Inflammatory macrophage treated with lipopolysaccharide for 1 hour (primary cell): ENCODE data around the gene NUAK1.

Source experiments
- DNase-seq, 2 donors: peaks; one replicate each; pipeline ENCODE4 v3.0.0-alpha.2; 2020 to 2022

The NUAK1 gene

DNA sequence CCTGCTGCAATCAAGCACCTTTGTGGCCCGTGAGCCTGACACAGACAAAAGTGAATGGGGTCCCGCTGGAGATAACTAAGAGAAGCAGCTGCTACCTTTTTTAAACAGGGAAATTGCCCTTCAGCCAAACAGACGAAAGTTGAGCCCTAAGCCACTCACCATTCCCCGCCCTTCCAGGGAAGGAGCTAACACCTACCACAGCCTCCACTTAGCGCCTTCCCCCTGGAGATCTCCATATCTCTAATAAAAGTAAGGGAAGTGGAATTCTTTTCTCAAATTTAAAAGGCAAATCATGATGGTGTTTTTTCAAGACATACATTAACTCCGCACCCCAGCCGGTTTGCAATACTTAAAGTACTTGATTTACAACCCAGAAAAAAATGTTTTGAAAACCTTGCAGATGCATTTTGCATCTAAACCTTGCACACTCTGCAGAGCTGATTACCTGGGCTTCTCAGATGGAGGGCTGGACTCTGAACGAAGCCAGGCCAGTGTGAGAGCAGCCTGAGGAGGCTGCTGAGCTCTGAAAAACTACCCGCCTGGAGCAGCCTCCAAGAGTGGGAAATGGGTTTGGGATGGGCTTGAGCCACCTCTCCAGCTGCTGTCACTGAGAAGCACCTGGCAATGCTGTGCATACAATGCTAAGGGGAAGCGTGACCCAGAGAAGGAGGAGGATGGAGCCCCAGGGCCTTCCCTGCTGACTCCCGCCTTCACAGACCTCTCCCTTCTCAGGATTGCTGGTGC lies 10.0 kb downstream of the NUAK1 start:
- no peak for DNase-seq

DNA sequence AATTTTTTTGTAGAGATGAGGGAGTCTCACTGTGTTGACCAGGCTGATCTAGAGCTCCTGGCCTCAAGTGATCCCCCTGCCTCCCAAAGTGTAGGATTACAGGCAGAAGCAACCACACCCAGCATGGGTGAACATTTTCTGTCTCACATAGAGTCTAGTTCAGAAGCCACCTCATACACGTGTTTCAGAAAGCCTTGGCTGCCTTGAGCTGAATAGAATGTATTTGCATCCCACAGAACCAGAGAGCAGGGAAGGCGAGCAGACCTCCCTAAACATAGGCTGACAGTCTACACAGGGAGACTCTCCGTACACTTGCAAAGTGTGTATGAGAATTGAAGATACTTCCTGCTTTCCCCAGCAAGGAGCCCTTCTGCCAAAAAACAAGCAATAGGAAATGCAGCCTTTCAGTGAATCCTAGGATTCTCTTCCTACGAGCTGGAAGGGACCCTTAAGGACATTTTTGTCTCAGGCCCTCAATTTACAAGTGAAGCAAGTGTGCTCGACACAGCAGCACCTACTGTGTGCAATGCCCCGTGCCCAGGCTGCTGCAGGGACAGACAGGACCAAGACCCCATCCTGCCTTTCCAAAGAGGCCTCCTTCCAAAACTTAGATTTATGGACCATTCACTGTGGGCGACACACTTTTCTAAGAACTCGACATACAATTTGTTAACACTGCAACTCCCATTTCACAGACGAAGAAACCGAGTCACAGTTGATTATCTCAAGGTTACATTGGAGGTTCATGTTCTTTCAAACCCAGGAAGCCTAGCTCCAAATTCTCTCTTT lies 11.2 kb downstream of the NUAK1 start:
- no peak for DNase-seq

DNA sequence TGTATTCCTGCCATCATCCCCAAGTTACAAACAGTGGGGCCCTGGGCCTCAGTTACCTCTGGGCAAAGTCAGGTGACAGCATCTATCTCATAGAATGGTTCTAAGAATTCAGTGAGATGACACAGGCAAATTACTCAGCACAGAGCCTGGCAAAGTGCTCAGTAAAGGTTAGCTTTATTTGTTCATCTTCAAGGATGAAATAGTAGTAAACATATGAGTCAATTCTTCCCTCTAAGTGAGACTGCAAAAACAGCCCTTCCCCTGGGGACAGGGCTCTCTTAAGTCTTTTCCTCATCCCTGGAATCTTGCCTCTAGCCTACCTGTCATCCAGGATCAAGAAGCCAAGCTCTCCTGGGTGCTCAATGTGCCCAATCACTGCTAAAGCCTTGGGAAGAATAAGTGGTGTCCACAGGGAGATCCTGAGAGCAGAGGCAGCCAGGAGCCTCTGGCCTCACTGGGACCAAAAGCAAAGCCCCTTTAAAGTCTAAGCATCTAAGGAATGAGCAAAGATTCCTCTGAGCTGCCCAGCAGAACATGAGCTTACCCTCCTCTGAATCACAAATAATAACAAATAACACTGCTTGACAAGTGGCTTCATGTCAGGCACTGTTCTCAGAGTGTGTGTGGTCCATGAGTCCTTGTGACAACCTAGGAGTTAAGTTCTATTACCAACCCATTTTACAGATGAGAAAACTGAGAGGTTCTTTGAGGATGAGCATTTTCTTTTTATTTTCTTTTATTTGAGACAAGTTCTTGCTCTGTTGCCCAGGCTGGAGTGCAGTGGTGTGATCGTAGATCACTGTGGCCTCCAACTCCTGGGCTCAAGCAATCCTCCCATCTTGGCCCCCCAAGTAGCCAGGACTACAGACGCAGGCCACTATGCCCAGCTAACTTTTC lies 12.1 kb downstream of the NUAK1 start:
- DNase-seq = no peak

DNA sequence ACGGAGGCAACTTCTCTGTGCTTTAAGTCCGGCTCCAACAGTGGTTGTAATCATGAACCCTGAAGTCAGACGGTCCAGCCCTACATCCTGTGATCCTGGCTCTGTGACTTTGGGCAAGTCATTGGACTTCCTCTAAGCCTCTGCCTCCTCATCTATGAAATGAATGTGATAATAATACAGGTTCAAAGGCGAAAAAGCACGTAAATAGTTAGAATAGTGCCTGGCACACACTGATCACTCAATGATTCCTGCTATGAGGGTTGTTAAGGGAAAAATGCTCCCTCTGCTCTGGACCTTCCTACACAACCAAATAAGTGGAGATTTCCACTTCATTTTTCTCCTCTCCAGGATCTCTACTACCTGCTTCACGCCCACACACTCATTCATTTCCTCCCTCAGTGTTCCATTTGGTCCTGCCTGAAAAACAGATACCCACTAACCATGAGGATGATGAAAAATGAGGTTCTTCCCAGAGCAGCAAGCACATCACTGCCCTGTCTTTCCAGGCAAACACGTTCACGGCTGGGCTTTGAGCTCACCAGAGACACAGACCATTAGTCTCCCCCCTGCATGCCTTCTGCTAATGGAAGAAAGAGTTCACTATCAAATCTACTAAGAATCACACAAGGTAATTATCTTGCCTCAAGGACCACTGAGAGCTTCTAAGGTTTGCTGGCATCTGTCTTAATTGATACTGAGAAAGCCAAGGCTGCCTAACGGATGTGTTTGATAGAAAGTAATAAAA lies 13.2 kb downstream of the NUAK1 start:
- DNase-seq = no peak

DNA sequence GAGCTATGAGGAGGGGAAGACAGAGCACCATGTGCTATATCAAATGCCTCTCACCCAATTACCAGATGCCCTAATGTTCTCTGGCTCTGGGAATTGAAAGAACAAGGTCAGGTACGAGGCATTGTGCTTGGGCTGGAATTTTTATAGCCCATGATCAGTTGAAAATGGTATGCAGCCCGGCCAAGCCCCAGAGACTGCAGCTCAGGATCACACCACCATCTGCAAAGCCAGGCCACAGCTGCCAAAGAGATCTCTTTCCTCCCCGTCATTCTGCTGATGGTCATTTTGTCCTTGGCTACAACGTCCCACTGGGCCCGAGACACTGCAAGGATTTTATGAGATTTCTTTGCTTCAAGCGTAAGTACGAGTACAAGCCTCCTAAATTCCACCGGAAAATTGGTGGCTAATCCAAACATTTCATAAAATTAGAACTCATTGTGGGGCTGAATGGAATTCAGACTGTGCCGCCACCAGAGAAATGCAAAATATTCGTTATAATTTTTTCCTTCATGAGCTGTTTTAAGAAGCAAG lies 15.1 kb downstream of the NUAK1 start:
- no peak for DNase-seq

DNA sequence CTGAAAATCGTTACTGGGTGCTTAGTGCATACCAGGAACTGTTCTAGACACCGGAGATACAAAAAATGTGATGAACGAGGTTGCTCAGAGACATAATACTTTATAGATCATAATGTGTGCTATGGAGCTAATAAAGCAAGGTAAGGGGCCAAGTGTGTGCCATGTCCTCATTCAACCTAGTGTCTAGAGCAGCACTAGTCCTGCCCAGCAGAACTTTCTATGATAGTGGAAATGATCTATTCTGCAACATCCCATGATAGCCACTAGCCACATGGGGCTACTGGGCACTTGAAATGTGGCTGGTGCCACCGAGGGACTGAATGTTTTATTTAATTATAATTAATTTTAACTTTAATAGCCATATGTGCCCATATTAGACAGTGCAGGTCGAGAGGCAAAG lies 15.6 kb downstream of the NUAK1 start:
- DNase-seq = no peak

DNA sequence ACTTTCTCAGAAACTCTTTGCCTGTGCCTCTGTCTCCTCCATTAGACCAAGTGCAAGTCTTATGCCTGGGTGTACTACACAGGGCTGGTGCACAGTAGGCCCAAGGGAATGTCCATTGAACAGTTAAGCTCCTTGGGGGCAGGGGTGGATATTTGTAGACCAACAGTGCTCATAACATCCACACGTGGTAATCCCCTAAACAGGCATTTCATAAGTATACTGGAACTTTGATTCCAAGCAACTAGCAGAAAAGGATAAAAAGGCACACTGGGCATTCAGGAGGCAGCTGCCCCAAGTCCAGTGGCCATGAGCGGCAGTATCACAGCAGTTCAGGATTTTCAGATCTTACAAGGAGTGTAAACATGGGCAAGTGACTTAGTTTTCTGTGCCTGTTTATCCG lies 16.8 kb downstream of the NUAK1 start:
- no peak for DNase-seq

DNA sequence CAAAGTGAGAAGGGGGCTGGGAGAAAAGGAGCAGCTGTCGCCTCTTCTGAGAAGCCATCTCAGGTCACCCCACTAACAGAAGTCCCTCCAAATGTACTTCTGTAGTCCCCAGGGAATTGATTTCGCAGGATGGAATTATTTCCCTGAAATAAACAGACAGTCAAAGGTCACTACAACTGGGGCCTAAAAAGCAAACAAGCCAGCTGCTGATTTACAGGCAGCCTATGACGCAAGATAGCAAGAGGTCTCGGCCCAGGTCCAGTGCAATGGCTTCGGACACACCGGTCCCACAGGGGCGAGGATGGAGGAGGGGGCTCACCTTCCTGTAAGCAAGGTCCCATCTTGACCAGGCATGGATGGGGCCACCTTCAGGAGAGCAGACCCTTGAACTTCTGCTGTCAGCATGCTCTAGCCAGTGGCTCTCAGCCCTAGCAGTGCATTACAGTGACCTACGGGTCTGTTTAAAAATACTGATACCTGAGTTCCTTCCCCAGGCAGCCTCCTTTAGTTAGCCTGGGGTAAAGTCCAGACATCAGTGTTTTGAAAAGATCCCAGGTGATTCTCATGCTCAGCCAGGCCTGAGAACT lies 18.1 kb downstream of the NUAK1 start:
- DNase-seq = no peak

DNA sequence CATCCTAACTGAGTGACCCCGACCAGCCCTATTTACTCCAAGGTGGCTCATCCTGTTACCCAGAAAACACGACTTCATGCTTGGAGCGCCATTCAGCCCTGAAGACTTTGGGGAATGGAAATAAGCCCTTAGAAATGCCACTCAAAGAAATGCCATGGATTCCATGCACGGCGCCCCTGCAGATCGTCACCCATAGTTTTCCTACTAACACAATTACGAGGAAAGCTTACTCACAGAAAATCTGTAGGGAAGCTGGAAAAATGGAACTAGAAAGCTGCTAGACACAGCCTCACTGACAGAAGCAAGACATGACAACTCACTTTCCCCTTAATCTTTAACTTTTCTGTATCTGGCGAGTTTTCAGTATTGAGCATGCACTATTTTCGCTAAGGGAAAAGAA lies 19.5 kb downstream of the NUAK1 start:
- no peak for DNase-seq

DNA sequence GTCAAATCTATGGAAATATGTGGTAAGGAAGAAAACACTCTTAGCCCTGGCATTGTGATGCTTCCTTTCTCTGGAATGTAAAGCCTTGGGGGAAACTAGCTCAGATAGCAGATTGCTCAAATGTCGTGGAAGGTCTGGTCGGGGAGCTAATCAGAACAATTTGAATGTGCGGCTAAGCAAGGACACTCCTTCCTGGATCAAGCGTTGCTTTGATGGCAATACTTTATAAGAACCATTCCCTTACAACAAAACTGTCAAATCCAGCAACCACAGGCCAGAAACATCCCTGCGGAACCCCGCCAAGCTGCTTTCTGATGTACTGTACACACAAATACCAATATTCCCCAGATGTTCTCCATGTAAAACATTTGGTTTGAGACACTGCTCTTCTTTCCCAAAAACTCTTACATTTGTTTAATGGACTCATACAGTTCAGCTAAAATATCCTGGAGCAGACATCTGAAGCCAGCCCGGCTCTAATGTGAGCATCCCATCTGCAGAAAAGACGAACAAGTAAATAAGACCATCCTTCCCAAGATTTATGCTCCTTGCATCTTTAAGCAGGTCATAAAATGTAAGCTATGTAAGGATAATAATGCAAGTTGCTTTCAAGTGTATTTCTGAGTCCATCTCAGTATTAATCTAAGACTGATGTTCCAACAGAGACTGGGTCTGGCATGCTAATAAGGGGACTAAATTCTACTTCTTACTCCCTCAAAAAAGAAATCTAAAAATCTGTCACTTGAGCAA lies 20.2 kb downstream of the NUAK1 start:
- DNase-seq = no peak

DNA sequence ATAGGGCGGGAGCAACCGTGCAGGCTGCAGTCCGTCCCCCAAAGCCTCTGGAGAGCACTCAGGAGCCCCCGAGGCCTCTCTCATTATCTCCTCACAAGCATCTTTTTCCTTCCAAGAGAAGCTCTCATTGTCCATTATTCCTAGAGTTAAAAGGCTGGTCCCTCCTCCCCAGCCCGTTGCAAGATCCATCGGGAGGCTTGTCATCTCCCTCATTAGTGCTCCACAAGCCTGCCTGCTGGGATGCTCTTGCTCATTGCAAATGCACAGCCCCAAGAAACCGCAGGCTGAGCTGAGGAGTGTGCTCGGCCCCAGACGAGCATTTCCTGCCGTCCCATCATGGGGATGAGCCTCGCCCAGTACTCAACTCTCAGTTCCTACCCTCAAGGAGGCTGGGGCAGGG lies 23.3 kb downstream of the NUAK1 start:
- no peak for DNase-seq

DNA sequence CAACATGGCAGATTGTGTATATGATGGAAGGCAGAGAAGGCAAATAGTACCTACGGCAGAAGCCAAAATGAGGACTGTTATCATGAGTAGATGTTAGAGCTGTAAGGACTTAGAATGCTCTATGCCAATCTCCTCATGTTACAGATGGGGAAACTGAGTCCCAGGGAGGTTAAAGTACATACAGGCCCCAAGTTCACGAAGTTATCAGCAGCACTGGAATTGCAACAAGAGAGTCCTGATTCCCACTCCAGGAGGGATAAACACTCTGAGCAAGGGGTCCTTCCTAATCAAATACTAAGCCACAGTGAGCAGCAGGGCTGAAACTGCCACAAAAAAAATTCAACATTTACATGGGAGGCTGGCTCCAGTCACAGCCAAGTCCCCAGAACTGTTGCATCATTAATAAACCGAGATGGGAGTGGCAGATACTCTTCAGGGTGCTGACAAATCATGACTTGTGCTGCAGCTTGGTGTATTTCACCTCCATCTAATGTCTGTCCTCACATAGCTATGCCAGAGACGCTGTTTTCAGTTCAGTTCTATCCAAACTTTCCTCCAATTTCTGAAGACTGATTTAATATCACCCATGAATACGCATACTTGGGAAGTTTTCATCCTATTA lies 24.2 kb downstream of the NUAK1 start:
- DNase-seq = no peak

DNA sequence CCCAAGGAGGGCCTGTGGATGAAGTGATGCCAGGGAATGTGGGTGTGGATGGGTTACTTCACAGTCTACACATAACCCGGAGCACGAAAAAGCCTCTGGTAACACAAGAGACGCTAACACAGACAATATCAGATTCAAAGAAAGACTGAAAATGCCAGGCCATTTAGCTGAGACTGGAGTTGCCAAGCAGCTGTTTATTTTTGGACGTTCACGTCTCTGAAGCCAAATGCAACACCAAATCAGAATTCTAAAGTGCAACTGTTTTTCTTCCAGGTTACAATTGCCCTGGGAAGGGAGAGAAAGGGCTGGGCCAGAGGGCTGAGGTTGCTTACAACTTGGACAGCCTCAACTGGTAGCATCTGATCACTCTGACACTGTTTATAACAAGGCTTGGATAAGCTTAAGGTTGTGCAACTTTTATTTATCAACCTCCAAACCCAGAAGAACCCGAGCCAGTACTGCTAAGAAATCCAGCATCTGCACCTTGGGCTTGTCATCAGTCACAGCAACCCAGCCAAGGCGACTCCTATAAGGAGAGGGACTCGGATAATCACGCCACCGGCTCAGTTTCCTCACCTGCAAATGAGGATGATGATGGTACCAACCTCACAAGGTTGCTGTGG lies 24.8 kb downstream of the NUAK1 start:
- no peak for DNase-seq

DNA sequence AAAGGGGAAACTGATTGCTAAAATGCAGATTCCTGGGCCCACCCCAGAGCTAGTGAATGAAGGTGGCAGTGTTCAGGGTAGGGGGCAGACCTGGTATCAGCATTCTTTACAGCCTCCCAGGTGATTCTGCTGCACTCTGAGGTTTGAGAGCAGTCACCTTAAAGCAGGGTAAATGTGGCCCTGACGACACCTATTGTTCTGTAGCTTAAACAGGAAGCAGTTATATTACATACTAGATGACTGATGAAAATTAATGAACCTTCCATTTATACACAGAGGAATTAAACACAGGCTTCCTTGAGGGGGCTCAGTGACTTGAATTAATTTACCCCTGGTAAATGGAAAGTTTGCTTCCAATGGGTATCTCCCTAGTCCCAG lies 25.3 kb downstream of the NUAK1 start:
- no peak for DNase-seq

DNA sequence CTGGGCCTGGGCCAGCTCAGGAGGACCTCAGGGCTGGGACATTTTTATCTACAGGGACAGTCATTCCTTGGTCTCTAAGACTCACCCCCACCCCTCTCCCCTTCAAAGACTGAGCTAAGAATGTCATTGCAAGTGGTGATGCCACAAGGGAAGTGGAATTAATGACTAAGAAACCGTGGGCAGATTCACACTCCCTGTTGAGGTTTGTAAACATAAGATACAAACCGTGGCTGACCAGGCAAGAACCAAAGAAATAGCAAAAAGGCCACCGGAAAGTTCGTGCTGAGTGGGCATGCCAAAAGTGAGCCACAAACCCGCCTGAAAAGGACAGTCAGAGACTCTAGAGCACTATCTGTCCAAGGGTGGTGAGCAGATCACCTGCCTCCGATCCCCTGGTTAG lies 25.7 kb downstream of the NUAK1 start:
- peak; percentile 87 to 89 for DNase-seq

DNA sequence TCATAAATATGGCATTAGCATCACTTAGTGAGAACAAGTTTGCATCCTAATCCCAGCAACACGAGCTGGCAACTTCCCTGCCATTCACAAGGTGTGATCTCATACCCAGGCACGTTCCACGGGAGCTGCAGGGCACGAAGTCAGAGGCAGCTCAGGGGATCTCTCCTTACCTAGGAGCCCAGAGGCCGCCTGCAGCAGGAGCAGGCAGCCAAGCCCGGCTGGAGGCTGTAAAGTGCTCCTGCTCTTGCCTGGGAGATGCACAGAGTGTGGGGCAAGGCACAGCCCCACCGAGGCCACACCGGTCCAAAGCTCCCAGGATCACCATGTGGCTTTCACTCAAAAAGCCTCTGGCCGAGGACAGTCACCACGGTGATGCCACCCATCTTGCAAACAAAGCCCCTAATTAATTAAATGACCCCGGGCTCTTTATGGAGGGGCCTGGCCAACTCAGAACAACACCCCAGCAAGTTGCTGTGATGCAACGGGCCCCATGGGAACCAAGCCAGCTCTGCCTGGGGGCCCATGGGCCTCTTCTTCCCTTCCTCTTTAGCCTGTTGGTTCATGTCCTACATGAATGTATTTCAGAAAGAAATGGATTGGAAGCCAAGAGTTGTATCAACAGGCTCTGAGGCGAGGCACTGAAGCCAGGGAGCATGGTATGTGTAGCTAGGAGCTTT lies 26.5 kb downstream of the NUAK1 start:
- DNase-seq = peak in 1 of 2 donors; percentile 14

DNA sequence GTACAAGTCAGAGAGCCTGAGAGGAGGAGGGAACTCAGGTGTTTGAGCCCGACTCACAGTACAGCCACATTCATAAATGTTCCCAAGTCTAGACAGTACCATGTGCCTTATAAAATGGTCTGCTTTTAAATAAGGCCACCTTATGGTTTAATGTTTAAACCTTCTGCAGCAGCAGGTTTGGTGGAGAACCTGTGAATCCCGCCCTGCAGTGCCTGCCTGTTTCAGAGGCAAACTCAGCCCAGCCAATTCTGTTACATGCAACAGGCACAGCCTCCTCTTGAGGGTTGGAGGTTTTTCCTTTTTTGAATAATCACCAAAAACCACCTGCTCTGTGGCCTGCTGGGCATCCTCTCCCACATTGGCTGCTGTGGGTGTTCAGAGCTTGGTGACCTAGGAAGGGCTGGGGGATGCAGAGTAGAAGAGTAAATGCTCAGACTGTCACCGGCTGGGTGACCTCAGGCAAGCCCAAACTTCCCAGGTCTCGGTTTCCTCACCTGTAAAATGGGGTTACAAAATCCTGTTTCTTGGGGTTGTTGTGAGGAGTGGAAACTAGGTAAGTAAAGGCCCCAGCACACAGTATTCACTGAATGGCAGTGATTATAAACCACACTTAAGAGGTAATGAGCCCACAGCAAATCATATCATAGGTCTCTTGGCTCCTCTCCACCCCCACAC lies 28.0 kb downstream of the NUAK1 start:
- DNase-seq = no peak

DNA sequence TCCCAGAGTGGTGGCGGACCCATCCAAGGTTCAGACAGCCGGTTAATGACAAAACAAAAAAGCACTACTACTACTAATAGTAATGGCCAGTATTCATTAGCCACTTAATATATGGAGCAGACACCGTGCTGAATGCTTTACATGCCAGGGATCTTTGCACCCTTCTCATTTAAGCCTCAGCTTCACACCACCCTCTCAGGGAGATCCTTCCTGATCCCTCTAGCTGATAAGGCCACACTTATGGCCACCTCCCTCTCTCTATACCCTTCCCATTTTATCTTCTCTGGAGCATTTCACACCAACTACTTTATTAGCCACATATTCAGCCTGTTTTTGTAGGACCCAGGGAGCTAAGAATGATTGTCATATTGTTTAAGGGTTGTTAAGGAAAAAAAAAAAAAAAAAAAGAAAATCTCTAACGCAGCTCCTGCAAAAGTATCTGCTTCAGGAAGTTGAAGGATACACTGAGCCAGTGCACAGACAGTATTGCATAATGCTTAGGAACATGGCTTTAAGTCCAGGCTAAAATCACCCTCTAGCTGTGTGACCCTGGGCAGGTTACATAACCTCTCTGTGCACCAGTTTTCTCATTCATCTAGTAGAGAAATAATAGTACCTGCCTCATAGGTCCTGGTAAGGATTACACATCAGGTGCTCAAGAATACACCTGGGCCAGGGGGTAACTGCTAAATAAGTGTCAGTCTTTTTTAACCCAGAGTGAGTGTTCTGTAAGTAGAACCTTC lies 29.4 kb downstream of the NUAK1 start:
- DNase-seq = no peak
